Lower leg skin (tissue), 4 donors: ENCODE results near the gene SCRT2. TPM values are rescaled to one million over a fixed set of nuclear protein-coding genes. Genes with fewer than 3 reads are reported as not detected.
"Not testable (repeated sequence)": the region's sequence is repeated elsewhere in the genome, so short reads cannot be mapped to it uniquely, and the experiment has no call there.

Experiments
- DNase-seq, 2 donors: peaks; one replicate each; pipeline ENCODE4 v3.0.0-alpha.2; 2019; ENCODE audit warnings: low spot score in 2 of 2
- H3K4me3 ChIP-seq: fragments of 200-600 bp; sonication (generic); 2 replicates; pipeline ENCODE4 v1.5.1; 2017; ENCODE audit warnings: mild to moderate bottlenecking, low read depth; ENCODE audit not compliant: poor library complexity, severe bottlenecking
- POLR2A ChIP-seq, 2 donors: fragments of 450-650 bp; IDR thresholded peaks; one replicate each; pipeline ENCODE4 v1.6.1; 2016 to 2017; ENCODE audit warnings: antibody characterized with exemption in 2 of 2, mild to moderate bottlenecking in 1 of 2, moderate library complexity in 1 of 2
- WGBS, 2 donors: methylation state at CpG; one replicate each; pipeline ENCODE4 v1.1.5; 2018; 5-methylcytosine and 5-hydroxymethylcytosine counted together
- intact Hi-C: fragments of 100-400 bp; cut with DNase I; formaldehyde crosslinking; loops from one replicate; pipeline ENCODE4 v1.15.0; 2023; ENCODE audit warnings: low total_unique reads
- total RNA-seq, 4 donors: library from RNA; depleted of rRNA; stranded (reverse); fragments of >200 nt; gene quantifications; one replicate each; pipeline ENCODE4 v1.1.0, GENCODE V29; 2016
- TF ChIP-seq, protein P1 (sequence below), 3 donors: fragments of 450-650 bp; IDR thresholded peaks; one replicate each; pipeline ENCODE4 v1.5.1; 2016; ENCODE audit warnings: antibody characterized with exemption in 3 of 3, mild to moderate bottlenecking in 3 of 3, moderate library complexity in 2 of 3

SCRT2 gene
- total RNA-seq: not detected

DNA sequence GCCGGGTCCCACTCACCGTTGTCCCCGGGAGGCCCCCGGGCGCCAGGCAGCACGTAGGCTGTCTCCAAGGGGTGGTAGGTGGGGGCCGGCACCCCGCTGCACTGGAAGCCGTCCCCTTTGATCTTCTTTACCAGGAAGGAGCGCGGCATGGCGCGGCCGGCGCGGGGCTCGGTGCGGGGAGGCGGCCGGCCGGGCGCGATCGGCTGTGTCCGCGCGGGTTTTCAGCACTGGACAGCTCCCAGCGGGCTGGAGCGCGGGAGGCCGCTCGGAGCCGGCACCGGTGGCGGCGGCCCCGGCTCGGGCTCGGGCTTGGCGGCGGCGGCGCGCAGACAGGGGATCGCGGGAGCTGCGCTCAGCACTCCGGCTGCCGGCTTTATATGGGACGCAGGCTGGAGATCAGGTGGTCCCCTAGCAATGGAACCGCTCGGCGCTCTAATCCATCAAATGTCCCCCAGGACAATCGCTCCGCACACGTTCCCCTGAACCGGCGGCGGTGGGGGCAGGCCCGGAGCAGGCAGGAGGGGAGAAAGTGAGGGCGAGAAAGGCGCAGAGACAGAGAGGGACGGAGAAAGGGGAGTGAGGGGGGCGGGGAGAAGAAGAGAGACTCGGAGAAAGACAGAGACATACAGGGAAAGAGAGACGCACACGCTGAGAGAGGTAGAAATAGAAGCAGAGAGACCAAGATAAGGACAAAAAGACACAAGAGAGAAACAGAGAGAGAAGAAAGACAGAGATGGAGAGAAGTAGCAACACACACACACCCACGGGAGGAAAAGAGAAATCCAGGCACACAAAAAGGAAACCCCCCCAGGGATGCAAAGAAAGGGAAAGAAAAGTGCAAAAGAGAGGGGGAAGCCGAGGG, at the start of gene SCRT2:
Gene SCRT2, minus strand, starts transcription at position 350 of the 862 bp plus-strand sequence. Its CDS starts 201 bp downstream, at position 149.
- DNase-seq: peak in 1 of 2 donors; percentile 89
- intact Hi-C loops: no loop called here
- TF ChIP-seq POLR2A (IDR thresholded peaks at IDR 0.05): no peak
- TF ChIP-seq, protein P1, sequence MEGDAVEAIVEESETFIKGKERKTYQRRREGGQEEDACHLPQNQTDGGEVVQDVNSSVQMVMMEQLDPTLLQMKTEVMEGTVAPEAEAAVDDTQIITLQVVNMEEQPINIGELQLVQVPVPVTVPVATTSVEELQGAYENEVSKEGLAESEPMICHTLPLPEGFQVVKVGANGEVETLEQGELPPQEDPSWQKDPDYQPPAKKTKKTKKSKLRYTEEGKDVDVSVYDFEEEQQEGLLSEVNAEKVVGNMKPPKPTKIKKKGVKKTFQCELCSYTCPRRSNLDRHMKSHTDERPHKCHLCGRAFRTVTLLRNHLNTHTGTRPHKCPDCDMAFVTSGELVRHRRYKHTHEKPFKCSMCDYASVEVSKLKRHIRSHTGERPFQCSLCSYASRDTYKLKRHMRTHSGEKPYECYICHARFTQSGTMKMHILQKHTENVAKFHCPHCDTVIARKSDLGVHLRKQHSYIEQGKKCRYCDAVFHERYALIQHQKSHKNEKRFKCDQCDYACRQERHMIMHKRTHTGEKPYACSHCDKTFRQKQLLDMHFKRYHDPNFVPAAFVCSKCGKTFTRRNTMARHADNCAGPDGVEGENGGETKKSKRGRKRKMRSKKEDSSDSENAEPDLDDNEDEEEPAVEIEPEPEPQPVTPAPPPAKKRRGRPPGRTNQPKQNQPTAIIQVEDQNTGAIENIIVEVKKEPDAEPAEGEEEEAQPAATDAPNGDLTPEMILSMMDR (IDR thresholded peaks at IDR 0.05): peak in 1 of 3 donors; percentile 10
- WGBS, 2 donors: 1 to 3% methylated on average over 26 to 49 of the region's 69 CpGs
- H3K4me3 ChIP-seq: no peak within 1 kb of the TSS

DNA sequence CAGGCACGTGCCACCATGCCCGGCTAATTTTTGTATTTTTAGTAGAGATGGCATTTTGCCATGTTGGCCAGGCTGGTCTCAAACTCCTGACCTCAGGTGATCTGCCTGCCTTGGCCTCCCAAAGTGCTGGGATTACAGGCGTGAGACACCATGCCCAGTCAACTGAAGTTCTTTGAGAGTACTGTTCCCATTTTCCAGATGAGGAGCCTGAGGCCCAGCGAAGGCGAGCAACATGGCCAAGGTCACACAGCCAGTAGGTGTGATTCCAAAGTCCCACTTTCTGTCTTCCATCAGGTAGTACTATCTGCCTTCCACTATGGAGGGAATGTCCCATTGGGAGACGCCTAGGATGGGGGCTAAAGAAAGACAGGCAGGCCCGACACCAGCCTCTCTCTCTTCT, 49.2 kb upstream of the SCRT2 start:
- intact Hi-C loops, H3K4me3 ChIP-seq, DNase-seq: not testable (repeated sequence)
- 84 to 92% methylated on average over 6 to 7 of the region's 7 CpGs for WGBS, 2 donors

DNA sequence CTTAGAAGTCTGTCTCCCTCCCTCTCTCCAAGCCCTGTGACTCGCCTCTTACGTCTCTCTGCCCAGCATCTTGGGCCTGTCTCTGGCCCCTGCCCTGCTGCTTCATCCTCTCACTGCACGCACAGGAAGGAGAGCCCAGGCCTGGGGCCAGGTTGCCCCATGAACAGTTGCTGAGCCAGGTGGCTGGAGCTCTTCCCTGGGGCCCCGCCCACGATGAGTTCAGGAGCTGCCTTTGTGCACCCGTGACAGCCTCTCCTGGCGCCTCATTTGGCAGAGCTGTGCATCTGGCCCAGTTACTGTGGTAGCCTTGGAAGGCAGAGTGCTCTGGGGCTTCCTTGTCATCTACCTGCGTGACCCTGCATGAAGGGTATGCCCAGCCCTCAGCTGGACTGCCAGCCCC, 48.2 kb upstream of the SCRT2 start:
- no peak for TF ChIP-seq POLR2A (IDR thresholded peaks at IDR 0.05)
- TF ChIP-seq, protein P1 (IDR thresholded peaks at IDR 0.05): no peak
- peak in 1 of 2 donors; percentile 18 for DNase-seq
- 43% methylated on average over 6 to 8 of the region's 8 CpGs for WGBS, 2 donors
- no peak overlapping the region for H3K4me3 ChIP-seq
- intact Hi-C loops: no loop called here

DNA sequence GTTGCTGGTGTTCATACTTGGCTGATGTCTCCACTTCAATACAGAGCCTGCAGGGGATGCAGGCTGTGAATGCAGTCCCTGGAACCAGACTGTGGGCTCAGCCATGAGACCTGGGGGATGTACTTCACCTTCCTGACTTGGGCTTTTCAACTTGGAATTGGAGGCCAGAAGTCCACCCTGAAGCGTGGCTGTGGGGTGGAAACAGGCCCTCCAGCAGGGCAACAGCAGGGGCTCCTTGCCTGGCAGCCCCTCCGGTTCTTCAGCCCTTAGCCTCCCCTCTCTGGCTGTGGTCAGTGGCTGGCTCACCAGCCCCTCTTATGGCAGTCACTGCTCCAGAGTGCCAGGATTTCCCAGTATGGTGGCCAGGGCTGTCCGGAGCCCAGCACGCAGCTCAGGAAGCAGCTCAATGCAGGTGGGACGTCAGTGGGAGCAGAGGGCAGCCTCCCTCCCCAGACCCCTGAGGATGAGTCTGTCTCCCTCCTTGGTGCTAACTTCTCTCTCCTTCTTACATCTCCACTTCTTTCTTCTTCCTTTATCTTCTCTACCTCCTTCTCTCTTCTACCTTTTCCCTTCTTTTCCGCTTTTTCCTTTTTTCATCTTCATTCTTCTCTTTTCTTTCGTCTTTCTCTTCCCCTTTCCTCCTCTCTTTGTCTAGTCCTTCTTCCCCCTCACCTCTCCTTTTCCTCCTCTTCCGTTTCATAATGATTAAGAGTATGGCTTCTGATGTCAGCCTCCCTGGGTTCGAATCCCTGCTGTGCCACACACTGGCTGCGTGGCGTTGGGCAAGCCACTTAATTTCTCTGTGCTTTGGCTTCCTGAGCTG, 47.4 kb upstream of the SCRT2 start:
- no peak for DNase-seq
- TF ChIP-seq POLR2A (IDR thresholded peaks at IDR 0.05): no peak
- TF ChIP-seq, protein P1 (IDR thresholded peaks at IDR 0.05): no peak
- intact Hi-C loops: no loop called here
- H3K4me3 ChIP-seq: no peak overlapping the region
- WGBS, 2 donors: 79 to 80% methylated on average over 9 to 11 of the region's 11 CpGs

DNA sequence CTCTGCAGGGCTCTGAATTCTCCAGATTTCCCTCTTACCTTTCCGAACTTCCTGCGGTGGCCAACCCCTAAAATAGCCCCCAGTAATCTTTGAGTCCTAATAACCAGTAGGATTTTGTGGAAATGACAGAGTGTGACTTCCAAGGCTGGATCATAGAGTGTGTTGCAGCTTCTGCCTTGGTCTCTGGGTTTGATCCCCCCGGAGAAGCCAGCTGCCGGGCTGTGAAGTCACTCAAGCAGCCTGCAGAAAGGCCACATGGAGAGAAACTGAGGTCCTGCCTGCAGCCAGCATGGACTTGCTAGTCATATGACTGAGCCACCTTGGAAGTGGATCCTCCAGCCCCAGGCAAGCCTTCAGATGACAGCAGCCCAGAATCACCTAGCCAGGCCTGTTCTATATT, 46.3 kb upstream of the SCRT2 start:
- no peak overlapping the region for H3K4me3 ChIP-seq
- no peak for DNase-seq
- 73 to 91% methylated on average over 4 of the region's 4 CpGs for WGBS, 2 donors
- intact Hi-C loops: no loop called here
- no peak for TF ChIP-seq POLR2A (IDR thresholded peaks at IDR 0.05)
- TF ChIP-seq, protein P1 (IDR thresholded peaks at IDR 0.05): no peak

DNA sequence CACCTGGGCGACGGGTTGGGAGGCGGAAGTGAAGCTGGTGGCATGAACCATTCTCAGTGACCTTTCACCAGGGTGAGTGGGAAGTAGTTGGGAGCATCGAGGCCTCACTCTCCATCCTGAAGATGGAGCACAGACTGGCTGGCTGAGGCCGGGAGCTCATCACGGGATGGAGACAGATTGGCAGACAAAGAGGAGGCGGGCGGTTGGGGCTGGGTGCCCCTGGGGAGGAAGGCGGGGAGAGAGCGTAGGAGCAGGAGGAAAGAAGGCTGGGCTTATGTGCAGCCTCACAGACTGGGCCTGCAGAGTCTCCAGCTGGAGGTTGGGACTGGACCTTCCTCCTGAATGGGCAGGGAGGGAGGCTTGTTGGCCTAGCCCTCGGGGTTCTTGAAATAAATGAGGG, 44.2 kb upstream of the SCRT2 start:
- 52 to 53% methylated on average over 11 of the region's 11 CpGs for WGBS, 2 donors
- no peak for DNase-seq
- TF ChIP-seq, protein P1 (IDR thresholded peaks at IDR 0.05): no peak
- no peak for TF ChIP-seq POLR2A (IDR thresholded peaks at IDR 0.05)
- no peak overlapping the region for H3K4me3 ChIP-seq
- intact Hi-C loops: no loop called here
